ENCODE data around the gene EFTUD2. TPM values are rescaled to one million over a fixed set of nuclear protein-coding genes. Genes with fewer than 3 reads are reported as not detected.

The EFTUD2 gene
- total and polyA plus RNA-seq, 2 of the 13 experiments (the other 11 are each of a cell fraction or from before 2014, with no cell fraction given) = 111 to 137 TPM

DNA sequence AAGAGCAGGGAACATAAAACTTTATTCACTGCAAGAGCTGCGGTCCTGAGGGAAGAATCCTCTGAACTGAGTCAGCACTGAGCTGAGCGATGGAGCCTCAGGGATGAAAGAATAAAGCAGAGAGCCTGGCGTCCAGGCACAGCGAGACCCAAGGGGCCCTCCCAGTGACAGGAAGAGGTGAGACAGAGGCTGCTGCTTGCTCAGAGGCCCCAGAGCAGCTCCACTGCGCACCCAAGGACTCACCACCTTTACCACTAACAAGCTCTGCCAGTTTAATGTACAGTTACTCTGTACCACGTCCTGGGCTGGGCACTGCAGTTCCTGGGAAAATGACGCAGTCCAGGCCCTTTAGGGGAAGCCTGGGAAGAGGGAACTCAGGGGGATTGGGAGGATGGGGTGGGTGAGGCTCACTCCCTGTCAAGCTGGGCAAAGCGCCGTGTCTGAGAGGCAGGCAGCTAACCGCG is 10.5 kb upstream of the EFTUD2 start:
- in situ Hi-C loops (cut with HindIII; ENCODE audit: extremely low pct_ligation_motif_present, low pct_unique_long_range_greater_than_20kb) = no loop called here
- no peak overlapping the region for H2AFZ ChIP-seq (ENCODE audit: low read length)

More for the DNA sequence above, 10.5 kb upstream of the EFTUD2 start:
- no peaks in the 10 kb centered on the region; the same call in 1 of the 2 replicates for H4K20me1 ChIP-seq (ENCODE audit: insufficient read depth, low read length)
- no TSS peak for BruUV-seq (replicated peaks)
- peaks cover 13 to 56% of the 10 kb centered on the region in 2 experiments; a peak in 4 of 5 replicates for H3K27me3 ChIP-seq (ENCODE audit: control insufficient read depth in 1 of 2, insufficient read depth in 2 of 2, low read length in 2 of 2)
- intact Hi-C loops (cut with micrococcal nuclease; ENCODE audit: unreplicated experiment) = loop anchor here (10.0 kb wide), 1 partner anchor 185 kb away; no protein-coding TSS in a partner anchor
- WGBS (ENCODE audit: low lambda C conversion rate) = 46% methylated on average over 11 of the region's 11 CpGs
- H3K36me3 ChIP-seq (replicated peaks in 1 of 2; ENCODE audit: control insufficient read depth in 1 of 2, insufficient read depth in 2 of 2, low read length in 2 of 2) = no peaks in the 10 kb centered on the region
- CTCF ChIA-PET (ENCODE audit: low intra/inter-chr PET ratio, low total read pairs) = no interaction called here
- no peak for FAIRE-seq
- TF ChIP-seq ZKSCAN8 (CRISPR knock-in tag; IDR thresholded peaks at IDR 0.05; ENCODE audit: borderline replicate concordance) (no peak), ZSCAN30 (CRISPR knock-in tag; IDR thresholded peaks at IDR 0.05) (no peak), ZNF260 (CRISPR knock-in tag; IDR thresholded peaks at IDR 0.05; ENCODE audit: borderline replicate concordance, low read depth) (no peak), ZNF33B (CRISPR knock-in tag; IDR thresholded peaks at IDR 0.05) (no peak), IKZF4 (CRISPR knock-in tag; IDR thresholded peaks at IDR 0.05; ENCODE audit: borderline replicate concordance, low read depth, not compliant biosample characterization) (no peak), ZKSCAN1 (IDR thresholded peaks at IDR 0.05; ENCODE audit: low read length) (no peak), ZNF256 (CRISPR knock-in tag; conservative IDR thresholded peaks at IDR 0.05) (no peak), CC2D1A (CRISPR knock-in tag; IDR thresholded peaks at IDR 0.05) (no peak), CHD4 (IDR thresholded peaks at IDR 0.05; ENCODE audit: borderline replicate concordance, low read length) (no peak), MED8 (CRISPR knock-in tag; IDR thresholded peaks at IDR 0.05; ENCODE audit: insufficient replicate concordance) (no peak), U2AF1 (optimal IDR thresholded peaks at IDR 0.05; ENCODE audit: low read depth, low read length) (no peak)
- TF ChIP-seq, protein P1, sequence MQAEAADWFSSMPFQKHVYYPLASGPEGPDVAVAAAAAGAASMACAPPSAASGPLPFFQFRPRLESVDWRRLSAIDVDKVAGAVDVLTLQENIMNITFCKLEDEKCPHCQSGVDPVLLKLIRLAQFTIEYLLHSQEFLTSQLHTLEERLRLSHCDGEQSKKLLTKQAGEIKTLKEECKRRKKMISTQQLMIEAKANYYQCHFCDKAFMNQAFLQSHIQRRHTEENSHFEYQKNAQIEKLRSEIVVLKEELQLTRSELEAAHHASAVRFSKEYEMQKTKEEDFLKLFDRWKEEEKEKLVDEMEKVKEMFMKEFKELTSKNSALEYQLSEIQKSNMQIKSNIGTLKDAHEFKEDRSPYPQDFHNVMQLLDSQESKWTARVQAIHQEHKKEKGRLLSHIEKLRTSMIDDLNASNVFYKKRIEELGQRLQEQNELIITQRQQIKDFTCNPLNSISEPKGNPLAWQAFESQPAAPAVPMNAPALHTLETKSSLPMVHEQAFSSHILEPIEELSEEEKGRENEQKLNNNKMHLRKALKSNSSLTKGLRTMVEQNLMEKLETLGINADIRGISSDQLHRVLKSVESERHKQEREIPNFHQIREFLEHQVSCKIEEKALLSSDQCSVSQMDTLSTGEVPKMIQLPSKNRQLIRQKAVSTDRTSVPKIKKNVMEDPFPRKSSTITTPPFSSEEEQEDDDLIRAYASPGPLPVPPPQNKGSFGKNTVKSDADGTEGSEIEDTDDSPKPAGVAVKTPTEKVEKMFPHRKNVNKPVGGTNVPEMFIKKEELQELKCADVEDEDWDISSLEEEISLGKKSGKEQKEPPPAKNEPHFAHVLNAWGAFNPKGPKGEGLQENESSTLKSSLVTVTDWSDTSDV (CRISPR knock-in tag; IDR thresholded peaks at IDR 0.05) = no peak
- TF ChIP-seq, protein P2, sequence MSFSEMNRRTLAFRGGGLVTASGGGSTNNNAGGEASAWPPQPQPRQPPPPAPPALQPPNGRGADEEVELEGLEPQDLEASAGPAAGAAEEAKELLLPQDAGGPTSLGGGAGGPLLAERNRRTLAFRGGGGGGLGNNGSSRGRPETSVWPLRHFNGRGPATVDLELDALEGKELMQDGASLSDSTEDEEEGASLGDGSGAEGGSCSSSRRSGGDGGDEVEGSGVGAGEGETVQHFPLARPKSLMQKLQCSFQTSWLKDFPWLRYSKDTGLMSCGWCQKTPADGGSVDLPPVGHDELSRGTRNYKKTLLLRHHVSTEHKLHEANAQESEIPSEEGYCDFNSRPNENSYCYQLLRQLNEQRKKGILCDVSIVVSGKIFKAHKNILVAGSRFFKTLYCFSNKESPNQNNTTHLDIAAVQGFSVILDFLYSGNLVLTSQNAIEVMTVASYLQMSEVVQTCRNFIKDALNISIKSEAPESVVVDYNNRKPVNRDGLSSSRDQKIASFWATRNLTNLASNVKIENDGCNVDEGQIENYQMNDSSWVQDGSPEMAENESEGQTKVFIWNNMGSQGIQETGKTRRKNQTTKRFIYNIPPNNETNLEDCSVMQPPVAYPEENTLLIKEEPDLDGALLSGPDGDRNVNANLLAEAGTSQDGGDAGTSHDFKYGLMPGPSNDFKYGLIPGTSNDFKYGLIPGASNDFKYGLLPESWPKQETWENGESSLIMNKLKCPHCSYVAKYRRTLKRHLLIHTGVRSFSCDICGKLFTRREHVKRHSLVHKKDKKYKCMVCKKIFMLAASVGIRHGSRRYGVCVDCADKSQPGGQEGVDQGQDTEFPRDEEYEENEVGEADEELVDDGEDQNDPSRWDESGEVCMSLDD (CRISPR knock-in tag; IDR thresholded peaks at IDR 0.05; ENCODE audit: borderline replicate concordance) = no peak
- TF ChIP-seq, protein P3, sequence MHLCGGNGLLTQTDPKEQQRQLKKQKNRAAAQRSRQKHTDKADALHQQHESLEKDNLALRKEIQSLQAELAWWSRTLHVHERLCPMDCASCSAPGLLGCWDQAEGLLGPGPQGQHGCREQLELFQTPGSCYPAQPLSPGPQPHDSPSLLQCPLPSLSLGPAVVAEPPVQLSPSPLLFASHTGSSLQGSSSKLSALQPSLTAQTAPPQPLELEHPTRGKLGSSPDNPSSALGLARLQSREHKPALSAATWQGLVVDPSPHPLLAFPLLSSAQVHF (CRISPR knock-in tag; IDR thresholded peaks at IDR 0.05) = no peak
- TF ChIP-seq, protein P4, sequence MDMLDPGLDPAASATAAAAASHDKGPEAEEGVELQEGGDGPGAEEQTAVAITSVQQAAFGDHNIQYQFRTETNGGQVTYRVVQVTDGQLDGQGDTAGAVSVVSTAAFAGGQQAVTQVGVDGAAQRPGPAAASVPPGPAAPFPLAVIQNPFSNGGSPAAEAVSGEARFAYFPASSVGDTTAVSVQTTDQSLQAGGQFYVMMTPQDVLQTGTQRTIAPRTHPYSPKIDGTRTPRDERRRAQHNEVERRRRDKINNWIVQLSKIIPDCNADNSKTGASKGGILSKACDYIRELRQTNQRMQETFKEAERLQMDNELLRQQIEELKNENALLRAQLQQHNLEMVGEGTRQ (IDR thresholded peaks at IDR 0.05; ENCODE audit: low read depth, low read length) = no peak
- TF ChIP-seq, protein P4 (CRISPR knock-in tag; IDR thresholded peaks at IDR 0.05; ENCODE audit: borderline replicate concordance) = no peak
- H3K4me3 ChIP-seq (replicated peaks in 1 of 3; ENCODE audit: insufficient read depth in 1 of 3, low read depth in 2 of 3, low read length in 3 of 3) = no peak overlapping the region
- POLR2A ChIA-PET = interaction anchor here (0.9 to 1.2 kb wide), 2 partner anchors 11 to 141 kb away, joined by 3 read pairs; partner anchors contain the start of gene EFTUD2
- H3K4me2 ChIP-seq (ENCODE audit: low read depth, low read length) = no peak overlapping the region
- H3K27ac ChIP-seq (ENCODE audit: extremely low read length, insufficient read depth, low read length) = no peak overlapping the region
- ATAC-seq = no peak
- peaks cover 72% of the 10 kb centered on the region for H3K4me1 ChIP-seq (ENCODE audit: insufficient read depth, low read length)
- no peak overlapping the region for H3K9ac ChIP-seq (ENCODE audit: insufficient read depth, low read depth, low read length)
- no peak for DNase-seq (ENCODE audit: low spot score)
- H3K79me2 ChIP-seq (ENCODE audit: insufficient read depth, low read length) = no peaks in the 10 kb centered on the region
- no peaks in the 10 kb centered on the region for H3K9me3 ChIP-seq (ENCODE audit: low read length)
